ENCODE data around the gene LRP1B.

GRCh38 chr2:140451324-140451723, 1679.5 kb downstream of the LRP1B start:
- no peak for TF ChIP-seq POLR2A (IDR thresholded peaks at IDR 0.05)
- TF ChIP-seq CTCF (IDR thresholded peaks at IDR 0.05): no peak

Measured in thyroid gland (tissue), 4 donors.